ENCODE results near the gene PLEKHA7.
"Not testable (repeated sequence)": the region's sequence is repeated elsewhere in the genome, so short reads cannot be mapped to it uniquely, and the experiment has no call there.

Gene PLEKHA7

GRCh38 chr11:16905375-16905774 is 108.8 kb downstream of the PLEKHA7 start:
- DNase-seq, result no peak

GRCh38 chr11:16904761-16905160 is 109.5 kb downstream of the PLEKHA7 start:
- DNase-seq, result not testable (repeated sequence)

- no peak for DNase-seq
These were observed 111.3 kb downstream of the PLEKHA7 start for GRCh38 chr11:16902781-16903378.

- no peak for DNase-seq
These were observed 112.0 kb downstream of the PLEKHA7 start for GRCh38 chr11:16902182-16902581.

- DNase-seq, result no peak
These were observed 113.7 kb downstream of the PLEKHA7 start for GRCh38 chr11:16900491-16900890.

- no peak for DNase-seq
These were observed 114.4 kb downstream of the PLEKHA7 start for GRCh38 chr11:16899708-16900303.

GRCh38 chr11:16898274-16898985 is 115.8 kb downstream of the PLEKHA7 start:
- no peak for DNase-seq

GRCh38 chr11:16897470-16898061 is 116.6 kb downstream of the PLEKHA7 start:
- no peak for DNase-seq

- no peak for DNase-seq
These were observed 117.3 kb downstream of the PLEKHA7 start for GRCh38 chr11:16896729-16897469.

- no peak for DNase-seq
These were observed 118.9 kb downstream of the PLEKHA7 start for GRCh38 chr11:16895306-16895705.

GRCh38 chr11:16893456-16894066 is 120.7 kb downstream of the PLEKHA7 start:
- DNase-seq, result no peak

GRCh38 chr11:16891964-16892363 is 122.2 kb downstream of the PLEKHA7 start:
- no peak for DNase-seq

GRCh38 chr11:16891165-16891564 is 123.0 kb downstream of the PLEKHA7 start:
- DNase-seq, result no peak

- DNase-seq, result no peak
These were observed 123.8 kb downstream of the PLEKHA7 start for GRCh38 chr11:16890442-16890841.

- no peak for DNase-seq
These were observed 124.3 kb downstream of the PLEKHA7 start for GRCh38 chr11:16889905-16890304.

- DNase-seq, result not testable (repeated sequence)
These were observed 125.2 kb downstream of the PLEKHA7 start for GRCh38 chr11:16889010-16889409.

GRCh38 chr11:16887887-16888286 is 126.3 kb downstream of the PLEKHA7 start:
- not testable (repeated sequence) for DNase-seq

- DNase-seq, result no peak
These were observed 131.0 kb downstream of the PLEKHA7 start for GRCh38 chr11:16883174-16883573.

- no peak for DNase-seq
These were observed 132.4 kb downstream of the PLEKHA7 start for GRCh38 chr11:16881766-16882165.

- no peak for DNase-seq
These were observed 133.0 kb downstream of the PLEKHA7 start for GRCh38 chr11:16881074-16881709.

- no peak for DNase-seq
These were observed 133.9 kb downstream of the PLEKHA7 start for GRCh38 chr11:16880184-16880801.

GRCh38 chr11:16879690-16880089 is 134.5 kb downstream of the PLEKHA7 start:
- DNase-seq, result no peak

Measured in CD4-positive, alpha-beta T cell treated with Interleukin-1 beta for 1 hour (primary cell).